ENCODE data around the gene KLHL5.

The KLHL5 gene

GRCh38 chr4:39146211-39146610, 84.2 kb downstream of the KLHL5 start:
- no peak overlapping the region for H3K27ac ChIP-seq
- no peak for TF ChIP-seq CTCF (conservative IDR thresholded peaks at IDR 0.05; ENCODE audit: low read depth)
- POLR2A ChIA-PET (ENCODE audit: low non-redundant PET): no interaction called here
- DNase-seq (ENCODE audit: low spot score): no peak
- CTCF ChIA-PET: no interaction called here

- CTCF ChIA-PET: interaction anchor here (0.6 kb wide), 1 partner anchor 25 kb away, joined by 3 read pairs; no protein-coding TSS in a partner anchor
- no peak for TF ChIP-seq CTCF (conservative IDR thresholded peaks at IDR 0.05; ENCODE audit: low read depth)
- POLR2A ChIA-PET (ENCODE audit: low non-redundant PET): no interaction called here
- DNase-seq (ENCODE audit: low spot score): no peak
- H3K27ac ChIP-seq: no peak overlapping the region
These were observed 92.0 kb downstream of the KLHL5 start for GRCh38 chr4:39154009-39154408.

- TF ChIP-seq CTCF (conservative IDR thresholded peaks at IDR 0.05; ENCODE audit: low read depth): no peak
- ChIA-PET CTCF (interaction anchor here (0.6 kb wide), 1 partner anchor 58 kb away, joined by 5 read pairs; no protein-coding TSS in a partner anchor), POLR2A (ENCODE audit: low non-redundant PET) (no interaction called here)
- no peak overlapping the region for H3K27ac ChIP-seq
- DNase-seq (ENCODE audit: low spot score): no peak
These were observed 95.5 kb downstream of the KLHL5 start for GRCh38 chr4:39157520-39157919.

- DNase-seq (ENCODE audit: low spot score): no peak
- CTCF ChIA-PET: interaction anchor here (0.5 kb wide), 1 partner anchor 473 kb away, joined by 8 read pairs; no protein-coding TSS in a partner anchor
- POLR2A ChIA-PET (ENCODE audit: low non-redundant PET): no interaction called here
- no peak for TF ChIP-seq CTCF (conservative IDR thresholded peaks at IDR 0.05; ENCODE audit: low read depth)
- no peak overlapping the region for H3K27ac ChIP-seq
These were observed 104.1 kb downstream of the KLHL5 start for GRCh38 chr4:39166177-39166576.

GRCh38 chr4:39166669-39167068, 104.6 kb downstream of the KLHL5 start:
- H3K27ac ChIP-seq: no peak overlapping the region
- no peak for DNase-seq (ENCODE audit: low spot score)
- no peak for TF ChIP-seq CTCF (conservative IDR thresholded peaks at IDR 0.05; ENCODE audit: low read depth)
- CTCF ChIA-PET: interaction anchor here (0.5 kb wide), 1 partner anchor 58 kb away, joined by 3 read pairs; no protein-coding TSS in a partner anchor
- POLR2A ChIA-PET (ENCODE audit: low non-redundant PET): no interaction called here

GRCh38 chr4:39169426-39169825, 107.4 kb downstream of the KLHL5 start:
- ChIA-PET CTCF (interaction anchor here (1.2 kb wide), 1 partner anchor 13 kb away, joined by 4 read pairs; the partner anchor contains the start of gene WDR19), POLR2A (ENCODE audit: low non-redundant PET) (no interaction called here)
- DNase-seq (ENCODE audit: low spot score): no peak
- no peak overlapping the region for H3K27ac ChIP-seq
- TF ChIP-seq CTCF (conservative IDR thresholded peaks at IDR 0.05; ENCODE audit: low read depth): no peak
